HG03280 (cell line): ENCODE measurements around the gene SLC2A4RG.

ENCODE experiments used
- ATAC-seq: cut with Tn5 transposase; IDR thresholded peaks from one replicate; pipeline ENCODE4 v1.9.1; 2021; ENCODE audit warnings: mild to moderate bottlenecking, moderate library complexity; ENCODE audit not compliant: unreplicated experiment

The SLC2A4RG gene

GRCh38 chr20:63738687-63739129 is 868 bp upstream of the SLC2A4RG start:
- ATAC-seq = no peak

- ATAC-seq = peak; percentile 11
Measured at GRCh38 chr20:63740070-63740626, 572 bp downstream of the SLC2A4RG start.

GRCh38 chr20:63740627-63741353 is 1.2 kb downstream of the SLC2A4RG start:
- ATAC-seq = no peak

- ATAC-seq = no peak
Measured at GRCh38 chr20:63741354-63741675, 1.7 kb downstream of the SLC2A4RG start.

- no peak for ATAC-seq
Measured at GRCh38 chr20:63741676-63742380, 2.3 kb downstream of the SLC2A4RG start.

GRCh38 chr20:63742381-63743024 is 2.9 kb downstream of the SLC2A4RG start:
- no peak for ATAC-seq

GRCh38 chr20:63743210-63743970 is 3.8 kb downstream of the SLC2A4RG start:
- no peak for ATAC-seq

GRCh38 chr20:63744158-63744557 is 4.6 kb downstream of the SLC2A4RG start:
- no peak for ATAC-seq

- no peak for ATAC-seq
Measured at GRCh38 chr20:63744574-63745423, 5.2 kb downstream of the SLC2A4RG start.

- ATAC-seq = no peak
Measured at GRCh38 chr20:63745424-63745805, 5.8 kb downstream of the SLC2A4RG start.

- no peak for ATAC-seq
Measured at GRCh38 chr20:63745961-63746731, 6.6 kb downstream of the SLC2A4RG start.

GRCh38 chr20:63746751-63747315 is 7.3 kb downstream of the SLC2A4RG start:
- no peak for ATAC-seq

GRCh38 chr20:63747622-63748069 is 8.1 kb downstream of the SLC2A4RG start:
- no peak for ATAC-seq

GRCh38 chr20:63748070-63748933 is 8.7 kb downstream of the SLC2A4RG start:
- ATAC-seq = no peak

- ATAC-seq = no peak
Measured at GRCh38 chr20:63748934-63749270, 9.3 kb downstream of the SLC2A4RG start.

- no peak for ATAC-seq
Measured at GRCh38 chr20:63749597-63750508, 10.3 kb downstream of the SLC2A4RG start.
